Epithelial cell of esophagus (primary cell): Measurements from ENCODE around the gene BCAR3.

Experiments
- DNase-seq: peaks from one replicate; pipeline ENCODE4 v3.0.0; 2010; ENCODE audit warnings: low read depth
- H3K4me3 ChIP-seq: 2 replicates; pipeline ENCODE4 v1.5.1; 2011; ENCODE audit warnings: mild to moderate bottlenecking, low read length, control low read depth
- TF ChIP-seq, protein P1 (sequence below): IDR thresholded peaks from 2 replicates; pipeline ENCODE4 v1.5.1; 2011; ENCODE audit warnings: low read depth, mild to moderate bottlenecking, low read length, control low read depth, inconsistent platforms; ENCODE audit not compliant: insufficient read depth; ENCODE audit errors: missing control alignments

The BCAR3 gene

GRCh38 chr1:93587354-93587753 lies 94.3 kb downstream of the BCAR3 start:
- no peak overlapping the region for H3K4me3 ChIP-seq
- TF ChIP-seq, protein P1, sequence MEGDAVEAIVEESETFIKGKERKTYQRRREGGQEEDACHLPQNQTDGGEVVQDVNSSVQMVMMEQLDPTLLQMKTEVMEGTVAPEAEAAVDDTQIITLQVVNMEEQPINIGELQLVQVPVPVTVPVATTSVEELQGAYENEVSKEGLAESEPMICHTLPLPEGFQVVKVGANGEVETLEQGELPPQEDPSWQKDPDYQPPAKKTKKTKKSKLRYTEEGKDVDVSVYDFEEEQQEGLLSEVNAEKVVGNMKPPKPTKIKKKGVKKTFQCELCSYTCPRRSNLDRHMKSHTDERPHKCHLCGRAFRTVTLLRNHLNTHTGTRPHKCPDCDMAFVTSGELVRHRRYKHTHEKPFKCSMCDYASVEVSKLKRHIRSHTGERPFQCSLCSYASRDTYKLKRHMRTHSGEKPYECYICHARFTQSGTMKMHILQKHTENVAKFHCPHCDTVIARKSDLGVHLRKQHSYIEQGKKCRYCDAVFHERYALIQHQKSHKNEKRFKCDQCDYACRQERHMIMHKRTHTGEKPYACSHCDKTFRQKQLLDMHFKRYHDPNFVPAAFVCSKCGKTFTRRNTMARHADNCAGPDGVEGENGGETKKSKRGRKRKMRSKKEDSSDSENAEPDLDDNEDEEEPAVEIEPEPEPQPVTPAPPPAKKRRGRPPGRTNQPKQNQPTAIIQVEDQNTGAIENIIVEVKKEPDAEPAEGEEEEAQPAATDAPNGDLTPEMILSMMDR: no peak
- no peak for DNase-seq

- TF ChIP-seq, protein P1: no peak
- H3K4me3 ChIP-seq: peak overlapping the region; percentile 4
- peak; percentile 59 for DNase-seq
Measured at GRCh38 chr1:93585059-93585966, 96.3 kb downstream of the BCAR3 start.

GRCh38 chr1:93584261-93585003 lies 97.2 kb downstream of the BCAR3 start:
- H3K4me3 ChIP-seq: peak overlapping the region; percentile 4
- no peak for DNase-seq
- TF ChIP-seq, protein P1: no peak

DNA sequence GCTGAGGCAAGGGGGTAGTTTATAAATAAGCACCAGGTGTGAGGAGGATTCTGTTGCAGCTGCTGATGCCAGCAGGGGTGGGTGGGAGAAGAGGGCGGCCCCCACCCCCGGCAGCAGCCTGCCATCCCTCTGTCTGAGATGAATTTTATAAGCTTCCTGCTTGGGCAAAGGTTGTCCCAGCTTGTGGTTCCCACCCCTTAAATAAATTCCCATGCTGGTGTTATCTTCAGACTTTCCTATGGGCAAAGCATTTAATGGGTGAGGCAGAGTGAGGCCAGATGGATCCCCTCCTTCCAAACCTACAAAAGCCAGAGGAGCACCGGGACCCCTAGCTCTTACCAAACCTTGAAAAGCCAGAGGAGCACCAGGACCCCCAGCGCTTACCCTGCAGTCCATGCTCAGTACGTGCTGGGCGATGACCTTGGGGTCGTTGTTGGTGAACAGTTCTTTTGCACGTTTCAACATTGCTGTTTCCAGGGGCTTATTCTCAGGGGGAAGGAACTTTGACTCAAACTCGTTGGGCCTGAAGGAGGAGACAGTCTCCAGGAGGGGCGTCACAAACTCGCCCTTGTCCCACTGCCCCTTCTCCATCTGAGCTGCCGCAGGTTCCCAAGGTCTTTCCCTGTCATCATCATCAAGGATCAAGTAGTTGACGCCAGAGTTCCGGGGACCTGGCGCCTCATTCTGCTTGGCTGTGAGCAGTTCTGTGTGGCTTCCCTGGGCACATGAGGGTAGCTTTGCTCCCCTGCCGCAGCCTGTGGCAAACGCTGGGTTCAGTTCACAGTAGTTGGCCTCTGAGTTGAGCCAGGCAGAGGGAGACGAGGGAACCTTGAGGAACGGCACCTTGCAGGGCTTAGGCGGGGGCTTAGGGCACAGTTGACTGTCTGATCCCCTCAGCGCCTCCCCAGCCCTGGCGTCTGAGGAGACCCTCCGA lies 99.5 kb downstream of the BCAR3 start:
- no peak for DNase-seq
- TF ChIP-seq, protein P1: no peak
- no peak overlapping the region for H3K4me3 ChIP-seq

DNA sequence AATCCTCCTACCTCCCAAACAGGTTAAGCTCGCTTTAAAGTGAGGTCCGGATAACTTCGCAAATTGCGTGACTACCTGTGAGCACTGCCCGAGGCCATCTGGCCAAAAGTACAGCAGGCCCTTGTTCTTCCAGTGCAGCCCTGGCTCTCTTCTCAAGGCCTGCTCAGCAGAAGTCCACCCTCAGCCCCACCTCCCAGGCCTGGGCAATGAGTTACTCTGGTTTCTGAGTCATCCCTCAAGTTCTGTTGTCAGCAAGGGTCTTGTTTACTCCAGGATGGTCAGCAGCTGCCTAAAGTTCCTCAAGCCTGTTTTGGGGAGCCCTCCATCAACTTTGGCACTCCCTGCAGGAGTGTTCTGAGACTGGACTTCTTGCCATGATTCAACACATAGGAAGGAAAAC lies 101.7 kb downstream of the BCAR3 start:
- H3K4me3 ChIP-seq: no peak overlapping the region
- DNase-seq: peak; percentile 70
- TF ChIP-seq, protein P1: no peak
